HuH-7 (cell line): ENCODE data around the gene ZGRF1.
"Not testable (repeated sequence)": the region's sequence is repeated elsewhere in the genome, so short reads cannot be mapped to it uniquely, and the experiment has no call there.

Source experiments
- DNase-seq: peaks from one replicate; pipeline ENCODE4 v3.0.0; 2011; ENCODE audit warnings: low spot score

ZGRF1 gene

GRCh38 chr4:112636688-112637551 lies at the start of gene ZGRF1, which contains the start of gene LARP7:
ZGRF1 (minus strand) TSS chr4:112636909; CDS start chr4:112633176, 3,733 bp downstream.
LARP7 (plus strand) TSS chr4:112637143; CDS start chr4:112644670, 7,527 bp downstream.
- peak; percentile 62 for DNase-seq

GRCh38 chr4:112680996-112681395 lies 44.3 kb upstream of the ZGRF1 start:
- DNase-seq, result no peak

- DNase-seq, result no peak
Observed at GRCh38 chr4:112677519-112678091, 40.9 kb upstream of the ZGRF1 start.

- no peak for DNase-seq
Observed at GRCh38 chr4:112674376-112674775, 37.7 kb upstream of the ZGRF1 start.

- DNase-seq, result no peak
Observed at GRCh38 chr4:112673686-112674085, 37.0 kb upstream of the ZGRF1 start.

- no peak for DNase-seq
Observed at GRCh38 chr4:112673076-112673475, 36.4 kb upstream of the ZGRF1 start.

GRCh38 chr4:112668131-112668530 lies 31.4 kb upstream of the ZGRF1 start:
- no peak for DNase-seq

- DNase-seq, result no peak
Observed at GRCh38 chr4:112664611-112665010, 27.9 kb upstream of the ZGRF1 start.

GRCh38 chr4:112656115-112656514 lies 19.4 kb upstream of the ZGRF1 start:
- not testable (repeated sequence) for DNase-seq

GRCh38 chr4:112655270-112655669 lies 18.6 kb upstream of the ZGRF1 start:
- no peak for DNase-seq

- DNase-seq, result no peak
Observed at GRCh38 chr4:112652216-112652615, 15.5 kb upstream of the ZGRF1 start.

- DNase-seq, result no peak
Observed at GRCh38 chr4:112651641-112652040, 14.9 kb upstream of the ZGRF1 start.

GRCh38 chr4:112650332-112650731 lies 13.6 kb upstream of the ZGRF1 start:
- DNase-seq, result no peak

- no peak for DNase-seq
Observed at GRCh38 chr4:112649055-112649408, 12.3 kb upstream of the ZGRF1 start.

GRCh38 chr4:112648263-112649054 lies 11.8 kb upstream of the ZGRF1 start:
- DNase-seq, result no peak

GRCh38 chr4:112647785-112648184 lies 11.1 kb upstream of the ZGRF1 start:
- DNase-seq, result no peak

GRCh38 chr4:112646632-112647537 lies 10.2 kb upstream of the ZGRF1 start:
- DNase-seq, result no peak

GRCh38 chr4:112645541-112646329 lies 9.0 kb upstream of the ZGRF1 start:
- DNase-seq, result no peak

GRCh38 chr4:112644595-112645535 lies 8.2 kb upstream of the ZGRF1 start:
- DNase-seq, result not testable (repeated sequence)

- no peak for DNase-seq
Observed at GRCh38 chr4:112642526-112642925, 5.8 kb upstream of the ZGRF1 start.
